Natural killer cell (primary cell): ENCODE results near the gene ANAPC4. TPM values are rescaled to one million over a fixed set of nuclear protein-coding genes. Genes with fewer than 3 reads are reported as not detected.

Source experiments
- ATAC-seq, 3 donors: fragments of 150-1000 bp in 2 of 3; fragments of 200-7000 bp in 1 of 3; cut with Tn5 transposase; 1 replicate in 1 of 3; 2 replicates in 2 of 3; pipeline ENCODE4 v1.10.0; 2021; ENCODE audit warnings: mild to moderate bottlenecking in 2 of 3, moderate library complexity in 2 of 3
- DNase-seq, 2 donors: peaks; one replicate each; pipeline versions ENCODE4 v3.0.0 to v3.0.0-alpha.2; 2013 to 2021; ENCODE audit warnings: mixed read lengths in 1 of 2
- H3K27ac ChIP-seq: one replicate; pipeline ENCODE4 v1.5.1; 2013; ENCODE audit warnings: mild to moderate bottlenecking, low read length
- H3K27me3 ChIP-seq: one replicate; pipeline ENCODE4 v1.6.1; 2013; ENCODE audit warnings: low read length; ENCODE audit not compliant: control insufficient read depth, insufficient read depth
- H3K36me3 ChIP-seq: one replicate; pipeline ENCODE4 v1.6.1; 2013; ENCODE audit warnings: low read length; ENCODE audit not compliant: control insufficient read depth, insufficient read depth
- H3K4me1 ChIP-seq: one replicate; pipeline ENCODE4 v1.6.1; 2013; ENCODE audit warnings: low read length; ENCODE audit not compliant: control insufficient read depth, insufficient read depth
- H3K4me3 ChIP-seq: one replicate; pipeline ENCODE4 v1.5.1; 2013; ENCODE audit warnings: low read length
- H3K9me3 ChIP-seq: one replicate; pipeline ENCODE4 v1.6.1; 2013; ENCODE audit warnings: low read length; ENCODE audit not compliant: control insufficient read depth, insufficient read depth
- H3K27ac Mint-ChIP-seq, 2 donors: one replicate each; pipeline ENCODE4 v1.8.0; 2022; ENCODE audit warnings: mild to moderate bottlenecking in 2 of 2, mixed read lengths in 2 of 2, moderate library complexity in 1 of 2
- H3K27me3 Mint-ChIP-seq, 2 donors: one replicate each; pipeline ENCODE4 v1.8.0; 2022; ENCODE audit warnings: low read depth in 2 of 2, mixed read lengths in 2 of 2
- H3K36me3 Mint-ChIP-seq: one replicate; pipeline ENCODE4 v1.8.0; 2022; ENCODE audit warnings: mixed read lengths
- H3K4me1 Mint-ChIP-seq, 2 donors: one replicate each; pipeline ENCODE4 v1.8.0; 2022; ENCODE audit warnings: mixed read lengths in 2 of 2
- H3K4me3 Mint-ChIP-seq: one replicate; pipeline ENCODE4 v1.8.0; 2022; ENCODE audit warnings: mild to moderate bottlenecking, moderate library complexity, mixed read lengths
- H3K9me3 Mint-ChIP-seq, 2 donors: one replicate each; pipeline ENCODE4 v1.8.0; 2022; ENCODE audit warnings: mixed read lengths in 2 of 2
- WGBS: methylation state at CpG from one replicate; pipeline ENCODE4 v1.1.7; 2013; ENCODE audit warnings: missing lambda C conversion rate; ENCODE audit not compliant: insufficient coverage; 5-methylcytosine and 5-hydroxymethylcytosine counted together
- intact Hi-C: fragments of 100-400 bp; cut with micrococcal nuclease; formaldehyde crosslinking; loops from one replicate; pipeline ENCODE4 v1.14.2; 2022
- total RNA-seq, 4 donors: library from RNA; stranded (reverse); fragments of 120-200 nt in 1 of 4; gene quantifications; one replicate each; pipeline versions ENCODE4 v1.2.3 to v1.2.4, GENCODE V29; 2013 to 2022
- TF ChIP-seq, protein P1 (sequence below): fragments of 200-600 bp; IDR thresholded peaks from one replicate; pipeline ENCODE4 v1.8.0; 2022; ENCODE audit warnings: antibody characterized with exemption

Gene ANAPC4
- total RNA-seq, 3 donors from 2014 or later (not counting 1 experiment from before 2014, with no cell fraction given) = 42.0 to 51.3 (median 49.5) TPM

GRCh38 chr4:25440478-25441030 lies 63.5 kb downstream of the ANAPC4 start:
- TF ChIP-seq, protein P1, sequence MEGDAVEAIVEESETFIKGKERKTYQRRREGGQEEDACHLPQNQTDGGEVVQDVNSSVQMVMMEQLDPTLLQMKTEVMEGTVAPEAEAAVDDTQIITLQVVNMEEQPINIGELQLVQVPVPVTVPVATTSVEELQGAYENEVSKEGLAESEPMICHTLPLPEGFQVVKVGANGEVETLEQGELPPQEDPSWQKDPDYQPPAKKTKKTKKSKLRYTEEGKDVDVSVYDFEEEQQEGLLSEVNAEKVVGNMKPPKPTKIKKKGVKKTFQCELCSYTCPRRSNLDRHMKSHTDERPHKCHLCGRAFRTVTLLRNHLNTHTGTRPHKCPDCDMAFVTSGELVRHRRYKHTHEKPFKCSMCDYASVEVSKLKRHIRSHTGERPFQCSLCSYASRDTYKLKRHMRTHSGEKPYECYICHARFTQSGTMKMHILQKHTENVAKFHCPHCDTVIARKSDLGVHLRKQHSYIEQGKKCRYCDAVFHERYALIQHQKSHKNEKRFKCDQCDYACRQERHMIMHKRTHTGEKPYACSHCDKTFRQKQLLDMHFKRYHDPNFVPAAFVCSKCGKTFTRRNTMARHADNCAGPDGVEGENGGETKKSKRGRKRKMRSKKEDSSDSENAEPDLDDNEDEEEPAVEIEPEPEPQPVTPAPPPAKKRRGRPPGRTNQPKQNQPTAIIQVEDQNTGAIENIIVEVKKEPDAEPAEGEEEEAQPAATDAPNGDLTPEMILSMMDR = no peak
- Mint-ChIP-seq H3K4me1 (no peaks in the 10 kb centered on the region), H3K9me3 (peaks cover 0 to 2% of the 10 kb centered on the region in 2 donors), H3K27ac (no peak overlapping the region), H3K27me3 (peaks cover 3 to 6% of the 10 kb centered on the region in 2 donors), H3K36me3 (no peaks in the 10 kb centered on the region), H3K4me3 (no peak overlapping the region)
- ATAC-seq (no peak), DNase-seq (no peak)
- intact Hi-C loops = loop anchor here (1.0 kb wide), 1 partner anchor 328 kb away; no protein-coding TSS in a partner anchor
- Histone ChIP-seq H3K9me3 (no peaks in the 10 kb centered on the region), H3K4me3 (no peak overlapping the region), H3K4me1 (no peaks in the 10 kb centered on the region), H3K36me3 (no peaks in the 10 kb centered on the region), H3K27me3 (no peaks in the 10 kb centered on the region), H3K27ac (no peak overlapping the region)
- 94% methylated on average over 8 of the region's 8 CpGs for WGBS

- no peaks in the 10 kb centered on the region for H3K4me1 Mint-ChIP-seq
- Histone ChIP-seq H3K36me3 (no peaks in the 10 kb centered on the region), H3K27ac (no peak overlapping the region), H3K27me3 (no peaks in the 10 kb centered on the region), H3K4me1 (no peaks in the 10 kb centered on the region), H3K9me3 (no peaks in the 10 kb centered on the region), H3K4me3 (no peak overlapping the region)
- no peak overlapping the region for H3K27ac Mint-ChIP-seq
- H3K27me3 Mint-ChIP-seq = peaks cover 3 to 6% of the 10 kb centered on the region in 2 donors
- 59% methylated on average over 6 of the region's 6 CpGs for WGBS
- DNase-seq (peak in 1 of 2 donors; percentile 5), ATAC-seq (no peak)
- intact Hi-C loops = no loop called here
- TF ChIP-seq, protein P1 = no peak
- no peaks in the 10 kb centered on the region for H3K36me3 Mint-ChIP-seq
- H3K9me3 Mint-ChIP-seq = peaks cover 0 to 2% of the 10 kb centered on the region in 2 donors
- no peak overlapping the region for H3K4me3 Mint-ChIP-seq
Observed at GRCh38 chr4:25441519-25442117, 64.6 kb downstream of the ANAPC4 start.

DNA sequence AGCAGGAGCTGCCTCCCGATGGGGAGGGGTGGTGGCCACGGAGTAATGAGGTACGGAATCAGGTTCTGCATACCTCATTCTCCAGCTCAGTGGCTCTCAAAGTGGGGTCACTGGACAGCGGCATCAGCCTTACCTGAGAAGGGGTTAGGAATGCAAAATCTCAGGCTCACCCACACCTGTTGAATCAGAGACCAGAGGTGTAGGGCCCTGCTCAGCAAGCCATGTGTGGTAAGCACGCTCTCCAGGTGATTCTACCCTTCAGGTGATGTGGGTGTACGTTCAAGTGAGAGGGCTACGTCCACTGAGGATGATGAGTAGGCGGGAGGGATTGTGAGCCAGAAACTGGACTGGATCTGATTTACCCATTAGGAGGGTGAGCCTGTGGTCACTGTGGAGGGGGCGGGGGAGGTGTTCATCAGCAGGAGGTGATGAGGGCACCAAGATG lies 65.8 kb downstream of the ANAPC4 start:
- WGBS = 80% methylated on average over 9 of the region's 9 CpGs
- ATAC-seq = no peak
- DNase-seq = no peak
- Mint-ChIP-seq H3K27ac (no peak overlapping the region), H3K4me1 (no peaks in the 10 kb centered on the region), H3K9me3 (peaks cover 0 to 2% of the 10 kb centered on the region in 2 donors), H3K27me3 (peaks cover 3 to 6% of the 10 kb centered on the region in 2 donors), H3K4me3 (no peak overlapping the region), H3K36me3 (no peaks in the 10 kb centered on the region)
- no peak overlapping the region for H3K27ac ChIP-seq
- H3K36me3 ChIP-seq = no peaks in the 10 kb centered on the region
- no peaks in the 10 kb centered on the region for H3K9me3 ChIP-seq
- no peaks in the 10 kb centered on the region for H3K27me3 ChIP-seq
- intact Hi-C loops = no loop called here
- H3K4me3 ChIP-seq = no peak overlapping the region
- TF ChIP-seq, protein P1 = no peak
- no peaks in the 10 kb centered on the region for H3K4me1 ChIP-seq
